OCI-LY1 (cell line): ENCODE data around the gene CCDC160.

Experiments used
- EZH2 ChIP-seq: fragments of 200-600 bp; sonication (generic), shearing (Covaris generic); IDR thresholded peaks from 2 replicates; pipeline ENCODE4 v1.8.0; 2017; ENCODE audit warnings: borderline replicate concordance, mixed run types, mild to moderate bottlenecking, antibody characterized with exemption, low read length, moderate library complexity, mixed read lengths
- TF ChIP-seq, protein P1 (sequence below): fragments of 200-600 bp; sonication (generic), shearing (Covaris generic); IDR thresholded peaks from 2 replicates; pipeline ENCODE4 v1.5.1; 2017; ENCODE audit warnings: mild to moderate bottlenecking, antibody characterized with exemption, low read length, moderate library complexity, mixed read lengths

DNA sequence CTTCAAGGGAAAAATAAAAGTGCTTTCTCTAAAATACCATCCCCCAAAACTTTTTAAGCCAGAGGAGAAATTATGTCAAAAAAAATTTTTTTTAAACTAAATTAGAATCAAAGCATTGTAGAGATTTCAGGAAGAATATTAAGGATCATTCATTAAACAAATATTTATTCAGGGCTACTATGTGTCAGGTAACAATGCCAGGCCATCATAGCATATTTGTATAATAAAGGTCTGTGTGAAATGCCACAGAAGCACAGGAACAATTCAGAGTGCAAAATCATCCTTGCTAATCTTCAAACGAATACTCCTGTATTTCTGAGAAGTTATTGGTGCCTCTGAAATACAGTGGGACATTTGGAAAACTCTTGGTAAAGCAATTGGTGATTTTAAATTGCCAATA, 2.0 kb downstream of the CCDC160 start:
- no peak for TF ChIP-seq EZH2
- TF ChIP-seq, protein P1, sequence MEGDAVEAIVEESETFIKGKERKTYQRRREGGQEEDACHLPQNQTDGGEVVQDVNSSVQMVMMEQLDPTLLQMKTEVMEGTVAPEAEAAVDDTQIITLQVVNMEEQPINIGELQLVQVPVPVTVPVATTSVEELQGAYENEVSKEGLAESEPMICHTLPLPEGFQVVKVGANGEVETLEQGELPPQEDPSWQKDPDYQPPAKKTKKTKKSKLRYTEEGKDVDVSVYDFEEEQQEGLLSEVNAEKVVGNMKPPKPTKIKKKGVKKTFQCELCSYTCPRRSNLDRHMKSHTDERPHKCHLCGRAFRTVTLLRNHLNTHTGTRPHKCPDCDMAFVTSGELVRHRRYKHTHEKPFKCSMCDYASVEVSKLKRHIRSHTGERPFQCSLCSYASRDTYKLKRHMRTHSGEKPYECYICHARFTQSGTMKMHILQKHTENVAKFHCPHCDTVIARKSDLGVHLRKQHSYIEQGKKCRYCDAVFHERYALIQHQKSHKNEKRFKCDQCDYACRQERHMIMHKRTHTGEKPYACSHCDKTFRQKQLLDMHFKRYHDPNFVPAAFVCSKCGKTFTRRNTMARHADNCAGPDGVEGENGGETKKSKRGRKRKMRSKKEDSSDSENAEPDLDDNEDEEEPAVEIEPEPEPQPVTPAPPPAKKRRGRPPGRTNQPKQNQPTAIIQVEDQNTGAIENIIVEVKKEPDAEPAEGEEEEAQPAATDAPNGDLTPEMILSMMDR, result no peak
